ENCODE measurements around the gene PKD1L1.

The PKD1L1 gene

DNA sequence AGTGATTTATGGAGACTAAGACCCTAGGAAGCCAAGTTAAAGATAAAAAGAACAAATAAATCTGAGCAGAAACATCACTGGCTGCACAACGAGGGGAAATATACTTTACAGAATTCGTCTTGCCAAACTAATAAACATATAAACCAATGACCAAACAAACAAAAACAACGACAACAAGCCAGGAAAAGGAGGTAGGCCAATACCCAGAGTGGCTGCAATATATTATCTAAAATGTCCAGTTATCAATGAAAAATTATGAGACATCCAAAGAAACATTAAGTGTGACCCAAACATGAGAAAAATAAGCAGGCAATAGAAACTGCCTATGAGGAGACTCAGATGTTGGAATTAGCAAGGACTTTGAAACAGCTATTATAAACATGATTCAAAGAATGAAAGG, 81.0 kb downstream of the PKD1L1 start:
- DNase-seq (ENCODE audit: low read depth), result no peak

DNA sequence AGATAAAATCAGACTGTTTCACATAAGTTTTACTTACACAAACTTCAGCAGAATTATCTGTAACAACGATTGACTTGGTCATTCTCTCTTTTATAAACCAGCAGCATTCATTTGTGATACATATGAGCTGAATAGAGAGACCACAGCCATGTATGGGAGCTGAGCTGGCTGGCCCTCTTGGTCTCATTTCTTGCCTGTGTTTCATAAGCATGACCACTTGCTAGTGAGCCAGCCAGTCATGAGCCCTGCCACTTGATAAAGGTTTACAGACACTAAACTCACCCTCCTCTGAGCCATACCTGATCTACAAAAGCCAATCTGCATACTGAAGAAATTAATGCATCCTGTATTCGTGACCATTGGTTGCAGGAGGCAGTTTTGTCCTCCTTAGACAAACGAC, 82.1 kb downstream of the PKD1L1 start:
- no peak for DNase-seq (ENCODE audit: low read depth)

DNA sequence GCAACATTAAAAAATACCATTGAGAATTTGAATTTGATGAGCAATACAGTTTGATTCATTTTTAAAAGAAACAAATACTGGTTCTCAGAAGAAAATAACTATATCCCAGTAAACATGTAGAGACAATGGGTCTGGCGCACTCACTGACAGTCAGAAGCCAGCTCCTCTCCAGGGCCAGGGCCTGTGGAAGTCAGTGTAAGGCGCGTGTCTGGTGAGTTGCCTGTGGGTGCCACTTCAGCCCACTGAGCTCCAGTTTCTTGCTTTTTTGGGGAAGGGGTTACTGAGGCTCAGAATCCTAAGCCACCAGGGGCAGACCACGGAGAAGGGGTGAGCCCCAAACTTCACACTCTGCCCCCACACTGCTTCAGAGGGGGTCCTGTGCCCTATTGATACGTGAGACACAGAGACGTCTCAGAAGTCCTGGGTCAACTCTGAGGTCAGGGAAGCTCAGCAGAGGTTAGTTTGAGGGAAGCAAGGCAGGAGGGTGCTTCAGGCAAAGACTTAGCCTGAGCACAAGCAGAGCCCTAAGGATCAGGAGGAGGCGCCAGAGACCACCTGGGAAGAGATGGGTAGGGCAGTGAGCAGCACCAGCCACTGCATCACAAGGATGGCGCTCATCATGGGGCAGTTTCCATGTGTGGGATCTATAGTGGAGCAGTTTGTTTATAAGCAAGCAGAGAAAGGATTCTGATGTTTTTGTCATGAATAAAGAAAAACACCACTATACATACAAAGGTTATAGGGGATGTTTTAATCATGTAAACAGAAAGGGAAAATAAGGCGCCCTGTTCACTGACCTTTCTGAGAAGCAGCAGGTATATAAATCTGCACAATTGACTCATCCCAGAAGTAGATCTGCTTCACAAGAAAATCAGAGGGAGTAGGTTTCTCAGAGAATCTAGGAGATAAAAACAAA, 95.7 kb downstream of the PKD1L1 start:
- DNase-seq (ENCODE audit: low read depth), result no peak

DNA sequence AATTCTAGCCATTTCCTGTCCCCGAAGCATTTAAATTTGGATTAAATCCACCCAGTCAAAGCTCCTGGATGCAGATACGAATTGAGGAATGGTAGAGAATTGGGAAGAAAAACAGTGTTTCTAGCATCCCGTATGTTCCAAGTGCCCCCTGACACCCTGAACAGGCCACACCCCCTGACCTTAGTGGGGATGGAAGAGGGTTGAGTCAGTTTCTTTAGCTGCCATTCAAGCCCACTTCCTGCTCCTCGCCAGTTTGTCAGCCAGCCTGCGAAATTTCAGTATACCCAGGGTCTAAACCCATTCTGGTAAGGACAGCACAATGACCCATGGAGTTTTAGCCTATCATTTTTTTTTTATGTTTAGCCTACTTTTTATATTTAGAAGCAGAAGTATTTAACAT, 101.1 kb downstream of the PKD1L1 start:
- no peak for DNase-seq (ENCODE audit: low read depth)

DNA sequence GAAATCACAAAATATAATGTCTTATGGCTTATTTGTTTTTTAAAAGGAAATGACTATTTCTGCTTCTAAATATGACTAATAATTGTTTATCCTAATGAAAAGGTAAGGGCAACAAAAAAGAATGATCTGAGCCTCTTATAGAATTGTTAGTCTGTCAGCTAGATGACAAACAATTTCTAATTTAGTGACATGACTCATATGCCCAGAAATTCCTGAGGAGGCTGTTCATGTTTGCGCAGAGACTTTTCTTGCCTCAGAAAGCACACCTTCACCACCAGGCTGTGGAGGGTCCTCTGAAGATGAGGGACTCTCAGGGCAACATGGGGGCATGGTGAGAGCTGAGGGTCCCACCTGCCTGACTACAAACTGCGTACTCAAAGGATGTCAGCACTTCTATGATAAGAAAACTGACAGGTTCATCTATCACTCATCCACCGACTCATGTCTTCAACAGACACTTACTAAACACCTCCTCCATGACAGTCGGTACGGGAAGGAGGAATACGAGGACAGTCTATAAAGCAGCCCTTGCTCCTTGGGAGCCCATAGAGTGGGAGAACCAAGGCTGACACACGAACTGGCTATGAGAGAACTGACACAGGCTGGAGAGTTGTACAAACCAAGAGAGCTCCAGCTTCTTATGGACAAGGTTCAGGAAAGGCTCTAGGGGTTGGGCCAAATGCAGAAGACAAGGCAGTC, 102.0 kb downstream of the PKD1L1 start:
- DNase-seq (ENCODE audit: low read depth), result no peak

DNA sequence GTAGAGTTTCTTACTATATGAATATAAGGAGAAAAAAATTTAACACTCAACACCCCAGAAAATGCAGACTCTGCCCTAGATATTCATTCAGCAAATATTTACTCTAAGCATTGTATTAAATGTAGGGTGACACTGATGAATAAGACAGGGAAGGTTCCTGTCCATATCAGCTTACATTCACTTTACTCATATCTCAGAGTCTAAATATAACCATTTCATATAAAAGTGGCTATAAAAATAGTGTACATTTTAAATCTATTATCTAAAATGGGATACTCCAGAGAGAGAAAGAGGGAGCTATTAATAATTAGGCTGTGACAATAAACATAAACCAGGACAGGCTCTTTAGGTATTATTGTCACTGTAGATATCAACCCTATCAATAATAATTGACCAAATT, 104.0 kb downstream of the PKD1L1 start:
- no peak for DNase-seq (ENCODE audit: low read depth)

DNA sequence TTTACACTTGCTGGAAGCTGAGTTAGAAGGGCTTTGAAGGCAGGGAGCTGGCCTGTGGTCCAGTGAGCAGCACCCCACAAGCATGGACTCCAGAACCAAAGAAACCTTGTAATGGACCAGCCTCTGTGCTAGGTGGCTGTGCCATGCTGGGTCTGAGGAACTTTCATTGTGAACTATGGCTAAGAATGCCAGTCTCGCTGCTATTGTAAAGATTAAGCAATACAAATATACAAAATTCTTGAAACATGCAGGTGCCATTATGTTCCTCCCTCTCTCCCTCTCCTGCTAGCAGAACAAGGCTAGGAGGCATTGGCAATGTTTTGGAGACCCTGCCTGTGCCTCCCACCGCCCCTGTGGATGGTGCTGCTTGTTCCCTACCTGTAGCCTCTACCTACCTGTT, 105.0 kb downstream of the PKD1L1 start:
- no peak for DNase-seq (ENCODE audit: low read depth)

DNA sequence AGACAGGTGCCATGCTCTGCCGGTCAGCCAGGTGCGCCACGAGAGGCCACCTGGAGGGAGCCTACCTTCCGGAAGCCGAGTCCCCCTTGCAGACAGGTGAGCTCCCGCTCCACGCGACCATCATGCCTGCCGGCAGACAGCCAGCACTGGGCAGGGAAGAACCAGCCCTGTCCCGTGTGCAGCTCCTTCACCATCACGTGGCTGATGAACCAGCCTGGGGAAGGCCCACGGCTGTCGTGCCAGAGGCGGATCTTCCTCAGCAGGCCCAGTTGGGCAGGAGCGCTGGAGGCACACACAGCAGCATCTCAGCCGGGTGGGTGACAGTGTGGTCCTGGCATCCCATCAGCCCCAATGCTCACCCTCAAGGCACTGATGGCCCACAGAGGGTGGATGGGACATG, 108.9 kb downstream of the PKD1L1 start:
- no peak for DNase-seq (ENCODE audit: low read depth)

DNA sequence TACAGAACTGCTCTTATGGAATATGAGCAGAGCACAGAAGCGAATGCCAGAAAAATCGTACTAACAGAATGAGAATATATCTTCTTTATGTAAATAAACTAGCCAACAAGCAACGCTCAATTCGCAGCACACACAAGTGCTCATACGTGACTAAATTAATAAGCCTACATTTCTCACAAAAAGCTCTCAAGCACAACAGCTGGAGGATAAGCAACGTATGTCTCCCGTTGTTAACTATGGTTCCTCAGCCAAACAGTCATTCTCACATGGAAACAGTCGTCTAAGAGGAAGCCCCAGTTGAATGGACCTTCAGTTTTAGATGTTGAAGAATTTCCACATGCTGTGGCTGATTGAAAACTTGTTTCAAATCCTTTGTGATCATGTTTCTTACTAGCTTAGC, 110.4 kb downstream of the PKD1L1 start:
- DNase-seq (ENCODE audit: low read depth), result no peak

DNA sequence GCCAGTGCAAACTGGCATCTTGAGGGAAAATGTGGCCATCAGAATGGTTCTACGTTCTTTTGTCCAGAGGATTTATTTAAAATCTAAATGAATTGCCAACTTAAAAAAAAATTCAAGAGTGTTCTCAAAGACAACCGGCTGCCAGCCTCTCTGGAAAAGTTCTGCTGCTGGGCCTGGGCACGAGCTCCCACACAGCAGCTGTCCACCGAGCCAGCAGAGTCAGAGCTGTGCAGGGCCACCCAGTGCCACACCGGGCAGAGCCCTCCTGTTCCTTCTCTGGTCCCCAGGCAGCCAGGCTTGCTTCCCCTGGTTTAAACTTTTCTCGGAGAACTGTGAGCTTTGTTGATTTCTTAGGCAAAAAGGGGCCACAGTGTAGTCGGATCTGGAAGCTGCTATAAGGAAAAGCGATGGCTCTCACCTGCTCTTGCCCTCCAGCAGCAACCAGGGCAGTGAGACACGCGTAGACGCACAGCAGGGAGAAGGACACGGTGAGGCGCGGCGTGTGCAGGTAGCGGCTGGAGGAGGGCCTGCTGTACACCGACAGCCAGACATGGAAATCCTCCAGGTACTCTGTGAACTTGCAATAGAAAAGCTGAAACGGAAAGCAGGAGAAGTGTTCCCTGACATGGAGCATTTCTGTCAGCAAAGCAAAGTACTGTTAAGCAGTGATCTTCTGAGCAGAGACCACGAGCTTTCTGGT, 111.6 kb downstream of the PKD1L1 start:
- DNase-seq (ENCODE audit: low read depth), result no peak

DNA sequence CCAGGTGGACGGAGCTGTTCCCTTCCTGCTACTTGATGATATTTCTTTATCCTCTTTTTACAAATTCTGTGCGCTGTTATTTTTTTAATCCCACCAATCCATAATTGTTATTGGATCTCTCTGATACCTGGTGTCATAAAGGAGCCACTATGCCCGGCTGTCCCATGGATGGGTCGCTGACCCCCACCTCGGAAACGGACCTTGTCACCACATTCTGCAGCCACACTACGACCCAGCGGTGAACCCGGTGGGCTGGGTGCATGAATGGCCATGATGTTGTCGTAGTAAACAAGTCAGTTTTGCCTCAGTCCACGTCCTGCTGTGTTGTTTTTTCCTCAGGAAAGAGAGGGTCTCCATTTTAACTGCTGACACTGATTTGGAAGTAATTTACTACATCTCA, 112.2 kb downstream of the PKD1L1 start:
- DNase-seq (ENCODE audit: low read depth), result no peak

DNA sequence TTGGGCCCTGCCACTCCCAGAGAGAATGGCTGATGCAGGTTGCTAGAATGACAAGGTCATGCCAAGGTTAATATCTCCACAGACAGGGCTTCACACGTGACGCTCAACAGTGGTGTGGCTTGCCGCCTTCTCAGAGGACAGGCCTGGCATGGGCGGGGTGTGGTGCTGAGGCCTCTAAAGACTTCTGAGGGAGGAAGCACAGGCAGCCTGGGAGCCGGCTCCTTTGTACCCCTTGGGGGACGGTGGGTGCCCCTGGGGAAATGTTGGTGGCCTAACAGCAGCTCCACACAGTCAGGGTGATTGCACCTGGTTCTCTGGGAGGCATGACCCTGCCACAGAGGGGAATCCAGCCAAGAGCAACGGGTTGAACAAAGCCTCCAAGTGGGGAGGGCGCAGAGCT, 115.1 kb downstream of the PKD1L1 start:
- DNase-seq (ENCODE audit: low read depth), result no peak

DNA sequence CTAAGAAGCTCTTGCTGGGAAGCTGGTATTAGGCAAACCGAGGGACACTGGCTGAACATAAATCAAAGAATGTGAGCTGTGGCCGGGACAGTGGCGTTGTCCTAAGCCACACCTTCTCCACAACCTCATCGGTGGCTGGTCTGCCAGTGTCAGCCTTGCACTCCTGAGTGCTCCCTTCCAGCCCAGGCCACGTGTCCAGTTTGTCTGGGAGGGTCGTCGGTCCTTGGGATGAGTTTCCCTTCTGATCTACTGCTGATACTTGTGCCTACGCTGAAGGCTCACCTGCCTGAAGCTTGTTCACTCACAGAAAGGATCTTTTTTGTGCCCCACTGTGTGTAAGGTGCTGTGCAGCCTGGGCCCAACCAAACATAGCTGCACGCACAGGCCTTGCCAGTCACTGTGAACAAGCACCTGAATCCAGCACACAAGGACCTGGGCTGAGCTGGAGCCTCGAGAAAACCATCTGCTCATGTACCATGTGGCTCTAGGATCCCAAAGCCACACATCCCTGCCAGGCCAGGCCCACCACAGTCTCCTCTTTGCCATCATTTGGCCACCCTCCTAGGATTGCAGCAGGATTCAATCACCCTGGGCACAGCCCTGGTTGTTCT, 116.1 kb downstream of the PKD1L1 start:
- DNase-seq (ENCODE audit: low read depth), result no peak

DNA sequence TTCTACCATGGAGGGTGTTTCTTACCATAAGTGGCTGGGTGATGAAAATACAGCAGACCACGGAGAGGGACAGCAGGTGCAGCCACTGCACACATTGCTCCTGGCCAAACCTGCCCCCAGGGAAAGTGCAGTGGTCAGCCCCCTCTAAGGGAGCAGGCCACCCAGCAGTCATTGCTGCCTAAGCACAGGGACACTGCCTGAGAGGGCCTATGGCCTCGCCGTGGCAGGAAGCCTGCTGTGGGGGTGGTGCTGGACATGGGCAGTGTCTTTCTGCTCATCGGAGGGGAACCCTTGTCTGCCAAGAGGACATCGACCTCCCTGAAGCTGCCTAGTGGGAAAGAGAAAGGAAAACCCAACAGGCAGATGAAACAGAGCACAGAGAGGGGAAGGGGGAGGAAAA, 118.3 kb downstream of the PKD1L1 start:
- no peak for DNase-seq (ENCODE audit: low read depth)

DNA sequence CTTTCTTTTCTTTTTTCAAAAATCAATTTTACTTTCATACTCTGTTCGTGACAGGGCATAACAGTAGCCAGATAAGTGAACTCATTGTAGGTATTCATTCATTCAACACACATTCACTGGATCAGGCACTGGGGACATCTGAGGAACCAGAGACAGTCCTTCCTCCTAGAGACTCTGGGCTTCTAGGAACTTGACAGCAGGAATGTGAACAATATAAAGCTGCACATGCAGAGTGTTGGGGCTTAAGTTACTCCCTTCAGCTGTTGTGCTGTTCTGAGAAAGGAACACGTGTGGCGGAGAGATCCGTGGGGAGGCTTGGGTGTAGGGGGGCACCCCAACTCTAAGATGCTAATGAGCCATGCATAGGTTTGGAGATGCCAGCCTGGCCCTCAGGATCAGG, 120.4 kb downstream of the PKD1L1 start:
- no peak for DNase-seq (ENCODE audit: low read depth)

DNA sequence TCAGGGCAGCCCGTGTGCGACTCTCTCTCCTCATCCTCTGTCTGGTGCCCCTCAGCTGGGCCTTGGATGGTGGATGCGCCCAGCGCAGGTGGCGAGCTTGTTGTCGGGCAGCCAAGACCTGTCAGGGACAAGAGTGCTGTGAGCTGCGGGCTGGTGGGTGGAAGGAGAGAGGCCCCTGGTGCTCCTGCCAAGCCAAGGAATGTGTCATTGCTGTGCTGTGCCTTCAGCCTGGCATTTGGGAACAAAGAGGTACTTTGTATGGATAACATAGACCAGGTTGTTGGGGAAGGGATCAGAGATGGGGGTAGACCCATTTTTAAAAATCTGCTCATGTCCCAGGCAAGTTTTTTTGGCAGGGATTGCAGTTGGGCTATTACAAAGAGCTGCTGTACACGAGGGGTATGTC, 120.9 kb downstream of the PKD1L1 start:
- no peak for DNase-seq (ENCODE audit: low read depth)

DNA sequence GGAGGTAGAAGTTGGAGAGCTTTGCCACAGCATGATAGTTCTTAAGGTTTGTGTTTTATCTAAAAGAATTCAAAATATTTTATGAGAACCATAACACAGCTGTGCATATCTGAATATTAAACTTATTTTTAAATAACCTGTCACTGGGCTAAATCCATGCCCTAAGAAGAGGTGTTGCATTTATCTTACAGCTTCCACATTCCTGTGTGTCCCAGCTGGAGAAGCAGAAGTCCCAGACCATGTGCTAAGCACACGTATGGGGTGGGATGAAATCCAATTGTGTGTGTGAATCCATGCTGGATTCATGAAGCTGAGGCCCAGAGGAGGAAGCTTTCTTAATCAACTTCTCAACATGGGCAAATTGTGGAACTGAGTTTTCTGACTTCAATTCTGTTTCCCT, 121.5 kb downstream of the PKD1L1 start:
- no peak for DNase-seq (ENCODE audit: low read depth)

DNA sequence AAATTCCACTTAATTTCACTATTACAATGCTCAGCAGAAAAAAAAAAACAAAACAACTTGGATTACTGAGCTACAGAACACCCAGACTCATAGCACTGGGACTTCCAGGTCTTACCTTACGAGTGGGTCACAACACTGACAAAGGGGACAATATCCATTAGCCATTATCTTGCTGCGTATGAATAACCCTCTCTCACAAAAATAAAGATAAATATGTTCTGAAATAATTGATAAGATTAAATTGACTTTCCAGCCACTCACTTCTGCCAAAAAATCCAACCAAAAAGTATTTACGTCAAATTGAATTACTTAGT, 128.7 kb downstream of the PKD1L1 start:
- DNase-seq (ENCODE audit: low read depth), result no peak

DNA sequence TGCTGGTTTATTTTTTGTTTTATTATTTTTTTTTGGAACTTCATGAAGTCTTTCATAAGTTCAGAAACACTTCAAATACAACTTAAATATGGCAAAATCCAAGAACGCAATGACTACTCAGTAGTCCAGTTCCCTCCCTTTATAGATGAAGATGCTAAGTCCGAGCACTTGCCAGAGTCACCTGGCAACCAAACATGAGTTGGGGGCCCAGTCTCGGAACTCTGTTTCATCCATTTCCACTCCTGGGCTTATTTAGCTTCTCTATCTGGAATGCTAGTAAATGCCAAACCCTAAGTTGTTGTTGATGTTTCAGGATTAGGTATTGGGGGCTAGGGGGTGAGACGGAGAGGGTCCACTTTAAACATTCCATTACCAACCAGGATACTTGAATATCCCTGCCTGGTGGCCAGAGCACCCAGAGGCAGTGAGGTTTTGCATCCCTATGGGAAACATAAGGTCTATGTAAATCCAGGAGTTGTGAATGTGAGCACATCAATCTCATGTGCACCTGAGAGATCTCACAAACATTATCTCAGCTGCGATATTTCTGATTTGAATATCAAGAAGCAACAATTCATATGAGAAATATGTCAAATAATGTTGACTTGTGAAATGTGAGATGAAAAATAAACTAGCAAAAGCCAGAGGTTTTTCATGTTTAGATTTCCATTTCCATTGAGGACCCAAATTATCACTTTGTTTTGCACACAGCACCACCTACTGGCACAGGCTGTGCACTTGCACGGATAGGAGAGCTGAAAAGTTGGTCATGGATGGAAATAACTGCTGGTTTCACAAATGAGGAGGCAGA, 129.3 kb downstream of the PKD1L1 start:
- DNase-seq (ENCODE audit: low read depth), result peak; percentile 30

DNA sequence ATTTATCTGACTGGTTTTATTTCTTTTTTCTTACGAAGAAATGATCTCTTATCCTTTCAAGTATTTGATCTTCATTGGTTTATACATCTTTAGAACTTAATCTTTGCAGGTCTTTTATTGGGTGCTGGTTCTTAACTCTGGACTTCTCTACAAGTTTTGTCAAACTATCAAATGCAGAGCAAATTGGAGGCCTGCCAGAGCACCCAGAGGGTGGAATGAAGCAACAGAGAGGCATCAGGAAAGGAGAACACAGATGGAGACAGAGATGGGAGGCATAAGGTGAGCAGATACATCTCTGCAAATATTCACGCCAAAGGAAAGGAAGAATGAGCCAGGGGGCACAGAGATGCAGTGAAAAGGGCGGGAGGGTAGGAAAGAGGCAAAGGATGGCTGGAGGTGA, 130.3 kb downstream of the PKD1L1 start:
- DNase-seq (ENCODE audit: low read depth), result no peak

DNA sequence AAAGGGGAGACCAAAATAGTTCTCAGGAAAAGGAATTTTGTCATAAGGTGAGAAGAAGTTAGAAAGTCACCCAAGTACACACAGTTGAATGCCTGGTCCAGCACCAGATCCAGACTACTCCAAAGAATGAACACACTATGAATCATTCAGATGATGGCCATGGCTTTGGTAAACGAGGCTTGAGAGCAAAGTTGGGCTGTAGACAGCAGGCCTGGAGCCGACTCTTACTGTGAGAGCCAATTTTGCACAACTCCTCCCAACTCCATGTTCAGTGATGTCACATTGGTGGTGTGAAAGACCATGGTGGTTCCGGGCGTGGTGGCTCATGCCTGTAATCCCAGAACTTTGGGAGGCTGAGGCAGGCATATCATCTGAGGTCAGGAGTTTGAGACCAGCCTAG, 131.6 kb downstream of the PKD1L1 start:
- no peak for DNase-seq (ENCODE audit: low read depth)

DNA sequence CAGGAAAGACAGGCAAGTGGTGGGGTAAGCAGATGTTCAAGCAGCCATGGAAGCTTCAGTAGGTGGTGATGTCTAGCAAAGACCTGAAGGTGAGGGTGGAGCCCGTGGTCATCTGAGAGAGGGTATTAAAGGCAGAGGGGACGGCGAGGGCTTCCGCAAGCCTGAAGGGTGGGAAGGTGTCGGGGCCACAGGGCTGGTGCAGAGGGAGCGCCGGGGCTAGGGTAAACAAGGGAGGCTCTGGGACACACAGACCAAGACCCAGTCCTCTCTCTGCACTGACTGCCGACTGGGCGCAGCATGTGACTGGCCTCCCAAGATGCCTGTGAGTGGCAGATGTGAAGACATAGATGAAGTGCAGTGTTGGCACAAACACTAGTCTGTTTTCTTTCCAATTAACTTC, 132.4 kb downstream of the PKD1L1 start:
- no peak for DNase-seq (ENCODE audit: low read depth)

All from activated T-cell treated with anti-CD3 and anti-CD28 coated beads for 48 hours (primary cell).